H1 (cell line): ENCODE results near the gene C2CD4D. TPM values are rescaled to one million over a fixed set of nuclear protein-coding genes. Genes with fewer than 3 reads are reported as not detected.

Experiments used
- CTCF ChIA-PET: fragments of 300-600 bp; sonication (Branson Sonifier 250); formaldehyde crosslinking; loops from one replicate; lab custom pipeline; 2021; ENCODE audit not compliant: partially characterized antibody; lab: Charles Lee
- POLR2A ChIA-PET: fragments of 300-600 bp; sonication (Branson Sonifier 250); formaldehyde crosslinking; loops from one replicate; lab custom pipeline; 2021; ENCODE audit warnings: inconsistent platforms; ENCODE audit not compliant: partially characterized antibody; lab: Charles Lee
- DNase-seq, 2 experiments: peaks; one replicate each; pipeline versions ENCODE4 v3.0.0 to v3.0.0-alpha.2; 2010 to 2022; ENCODE audit warnings: low spot score in 2 of 2, low read depth in 1 of 2, mixed read lengths in 1 of 2
- FAIRE-seq: peaks from 2 replicates; lab custom pipeline; 2011; peaks lifted over from hg19 to GRCh38; lab: Jason Lieb, UNC
- H2AFZ ChIP-seq: 2 replicates; pipeline ENCODE4 v1.8.1; 2012; ENCODE audit warnings: low read length, inconsistent platforms
- H2AK5ac ChIP-seq: 2 replicates; pipeline ENCODE4 v1.6.1; 2013; ENCODE audit warnings: low read depth, low read length
- H2BK120ac ChIP-seq: replicated peaks from 2 replicates; pipeline ENCODE3; 2013; ENCODE audit warnings: low read depth, low read length, inconsistent platforms
- H2BK12ac ChIP-seq: 2 replicates; pipeline ENCODE4 v1.6.1; 2013; ENCODE audit warnings: low read depth, low read length
- H2BK15ac ChIP-seq: 2 replicates; pipeline ENCODE4 v1.6.1; 2013; ENCODE audit warnings: low read length
- H2BK20ac ChIP-seq: 2 replicates; pipeline ENCODE4 v1.6.1; 2013; ENCODE audit warnings: low read length
- H2BK5ac ChIP-seq: 2 replicates; pipeline ENCODE4 v1.6.1; 2013; ENCODE audit warnings: low read depth, low read length
- H3K14ac ChIP-seq: 2 replicates; pipeline ENCODE4 v1.6.1; 2013; ENCODE audit warnings: inconsistent platforms; ENCODE audit not compliant: insufficient read length
- H3K18ac ChIP-seq: 2 replicates; pipeline ENCODE4 v1.6.1; 2013; ENCODE audit warnings: low read length; ENCODE audit errors: extremely low read depth
- H3K23ac ChIP-seq: 2 replicates; pipeline ENCODE4 v1.6.1; 2013; ENCODE audit warnings: inconsistent platforms; ENCODE audit not compliant: insufficient read length
- H3K23me2 ChIP-seq: 2 replicates; pipeline ENCODE4 v1.6.1; 2013; ENCODE audit warnings: low read depth, low read length
- H3K27ac ChIP-seq: 2 replicates; pipeline ENCODE4 v1.6.1; 2011; ENCODE audit warnings: low read depth, low read length, inconsistent platforms
- H3K27me3 ChIP-seq, 4 experiments: replicated peaks in 1 of 4; 1 replicate in 1 of 4; 2 replicates in 3 of 4; pipeline versions ENCODE4 v1.6.1 to v1.8.1; 2011 to 2013; ENCODE audit warnings: low read length in 3 of 4, mild to moderate bottlenecking in 3 of 4, inconsistent platforms in 2 of 4, mixed read lengths in 2 of 4, moderate library complexity in 1 of 4; ENCODE audit not compliant: control insufficient read depth in 3 of 4, insufficient read depth in 3 of 4; ENCODE audit errors: extremely low read depth in 1 of 4
- H3K36me3 ChIP-seq, 4 experiments: 2 replicates each; pipeline versions ENCODE4 v1.6.1 to v1.8.1; 2011 to 2013; ENCODE audit warnings: mild to moderate bottlenecking in 4 of 4, low read length in 3 of 4, moderate library complexity in 2 of 4, control low read depth in 1 of 4, inconsistent platforms in 1 of 4; ENCODE audit not compliant: insufficient read depth in 4 of 4, control insufficient read depth in 2 of 4
- H3K4ac ChIP-seq: replicated peaks from 2 replicates; pipeline ENCODE3; 2013; ENCODE audit warnings: low read length, low read depth, mixed read lengths, inconsistent platforms; ENCODE audit not compliant: insufficient read length
- H3K4me1 ChIP-seq, 4 experiments: replicated peaks in 1 of 4; 1 replicate in 1 of 4; 2 replicates in 3 of 4; pipeline versions ENCODE4 v1.6.1 to v1.8.1; 2011 to 2013; ENCODE audit warnings: low read length in 3 of 4, inconsistent platforms in 2 of 4, mixed read lengths in 1 of 4; ENCODE audit not compliant: insufficient read depth in 4 of 4, control insufficient read depth in 3 of 4
- H3K4me2 ChIP-seq, 2 experiments: 2 replicates each; pipeline versions ENCODE4 v1.6.1 to v1.8.1; 2011 to 2013; ENCODE audit warnings: low read depth in 2 of 2, low read length in 2 of 2, control low read depth in 1 of 2, inconsistent platforms in 1 of 2, mild to moderate bottlenecking in 1 of 2; ENCODE audit not compliant: insufficient read depth in 1 of 2
- H3K4me3 ChIP-seq, 4 experiments: fragments of 200-600, 300-600 bp in 1 of 4; sonication (generic), shearing (Covaris generic), sonication (Bioruptor Twin) in 1 of 4; 2 replicates each; pipeline versions ENCODE4 v1.5.1 to v1.8.1; 2011 to 2016; ENCODE audit warnings: low read length in 4 of 4, low read depth in 3 of 4, control low read depth in 2 of 4, inconsistent platforms in 2 of 4, mild to moderate bottlenecking in 2 of 4, mixed read lengths in 1 of 4, moderate library complexity in 1 of 4; ENCODE audit not compliant: insufficient read depth in 2 of 4; ENCODE audit errors: extremely low read depth in 1 of 4
- H3K56ac ChIP-seq: replicated peaks from 2 replicates; pipeline ENCODE3; 2013; ENCODE audit warnings: low read depth, mild to moderate bottlenecking, mixed read lengths, low read length, inconsistent platforms; ENCODE audit not compliant: insufficient read length
- H3K79me1 ChIP-seq: 2 replicates; pipeline ENCODE4 v1.6.1; 2013; ENCODE audit warnings: low read depth, low read length, control low read depth
- H3K79me2 ChIP-seq, 2 experiments: 2 replicates each; pipeline versions ENCODE4 v1.6.1 to v1.8.1; 2012 to 2013; ENCODE audit warnings: low read length in 2 of 2, mild to moderate bottlenecking in 2 of 2, inconsistent platforms in 1 of 2; ENCODE audit not compliant: insufficient read depth in 2 of 2, control insufficient read depth in 1 of 2
- H3K9ac ChIP-seq, 4 experiments: replicated peaks in 1 of 4; 1 replicate in 1 of 4; 2 replicates in 3 of 4; pipeline versions ENCODE4 v1.6.1 to v1.8.1; 2011 to 2013; ENCODE audit warnings: low read depth in 3 of 4, low read length in 3 of 4, control low read depth in 2 of 4, mild to moderate bottlenecking in 2 of 4, moderate library complexity in 2 of 4, inconsistent platforms in 1 of 4; ENCODE audit errors: extremely low read depth in 1 of 4
- H3K9me3 ChIP-seq, 2 experiments: 2 replicates each; pipeline versions ENCODE4 v1.6.1 to v1.8.1; 2012 to 2013; ENCODE audit warnings: mild to moderate bottlenecking in 2 of 2, moderate library complexity in 2 of 2, control low read depth in 1 of 2, inconsistent platforms in 1 of 2, low read depth in 1 of 2, low read length in 1 of 2, mixed read lengths in 1 of 2; ENCODE audit not compliant: insufficient read depth in 2 of 2
- H4K20me1 ChIP-seq, 2 experiments: replicated peaks in 1 of 2; 2 replicates each; pipeline versions ENCODE3 to v1.8.1; 2011 to 2013; ENCODE audit warnings: inconsistent platforms in 2 of 2, low read length in 2 of 2, mild to moderate bottlenecking in 1 of 2; ENCODE audit not compliant: insufficient read depth in 2 of 2, control insufficient read depth in 1 of 2
- H4K5ac ChIP-seq: 2 replicates; pipeline ENCODE4 v1.6.1; 2013; ENCODE audit warnings: low read length, low read depth, mixed read lengths, inconsistent platforms; ENCODE audit not compliant: insufficient read length
- H4K8ac ChIP-seq: 2 replicates; pipeline ENCODE4 v1.8.0; 2013; ENCODE audit warnings: mild to moderate bottlenecking, moderate library complexity, low read length, inconsistent platforms; ENCODE audit not compliant: insufficient read depth; ENCODE audit errors: extremely low read depth
- H4K91ac ChIP-seq: replicated peaks from 2 replicates; pipeline ENCODE3; 2013; ENCODE audit warnings: low read length, mixed read lengths, inconsistent platforms; ENCODE audit not compliant: insufficient read length
- GABPA ChIP-seq: IDR thresholded peaks from 2 replicates; pipeline ENCODE4 v1.6.1; 2011; ENCODE audit warnings: mild to moderate bottlenecking, low read length, moderate library complexity, borderline replicate concordance; ENCODE audit not compliant: insufficient read depth
- NRF1 ChIP-seq: IDR thresholded peaks from 2 replicates; pipeline ENCODE4 v1.6.1; 2011; ENCODE audit warnings: mild to moderate bottlenecking, low read depth, low read length, improper control_type of control experiment
- SIRT6 ChIP-seq: IDR thresholded peaks from one replicate; pipeline ENCODE4 v1.7.1; 2012; ENCODE audit warnings: low read length, inconsistent platforms
- TEAD4 ChIP-seq: IDR thresholded peaks from 2 replicates; pipeline ENCODE4 v1.6.1; 2012; ENCODE audit warnings: low read depth, low read length, inconsistent platforms, mixed read lengths
- WGBS, 2 experiments: shearing (Covaris generic) in 1 of 2; methylation state at CpG; one replicate each; pipeline versions ENCODE4 v1.1.6 to v1.1.7; 2013 to 2015; ENCODE audit warnings: low lambda C conversion rate in 2 of 2, mixed read lengths in 2 of 2, inconsistent platforms in 1 of 2, low coverage in 1 of 2, missing lambda C conversion rate in 1 of 2; ENCODE audit not compliant: insufficient replicate concordance in 2 of 2, insufficient coverage in 1 of 2, insufficient read length in 1 of 2; ENCODE audit errors: extremely low coverage in 1 of 2, missing lambda C conversion rate in 1 of 2; 5-methylcytosine and 5-hydroxymethylcytosine counted together
- polyA plus RNA-seq, 7 experiments: library from polyadenylated mRNA; depleted of rRNA in 3 of 7; stranded (reverse) in 5 of 7; unstranded in 2 of 7; fragments of >200 nt in 5 of 7; fragments of 200-250 nt in 2 of 7; gene quantifications; 1 replicate in 5 of 7; 2 replicates in 1 of 7; 4 replicates in 1 of 7; pipeline versions ENCODE4 v1.2.1 to v1.2.3, GENCODE V29; 2011 to 2013; ENCODE audit warnings: missing spikeins in 2 of 7, mixed read lengths in 2 of 7
- total RNA-seq: library from RNA; stranded (reverse); fragmentation: NEBNext Ultra II Directional; extraction: Animal tissue kit (Norgen Biotek cat#: 25700); gene quantifications from 2 replicates; pipeline ENCODE4 v1.2.1, GENCODE V29; 2021
- TF ChIP-seq, protein P1 (sequence below): IDR thresholded peaks from 2 replicates; pipeline ENCODE4 v1.6.1; 2012; ENCODE audit warnings: inconsistent platforms

The C2CD4D gene
- total and polyA plus RNA-seq, 2 of the 8 experiments (the other 6 are each of a cell fraction or from before 2014, with no cell fraction given): 0.41 to 0.71 TPM

- H3K27me3 ChIP-seq: peaks cover 22 to 60% (median 51%) of the 10 kb centered on the region in 4 experiments
- FAIRE-seq (no peak), DNase-seq (peak in 1 of 2 experiments; percentile 22)
- H3K4me1 ChIP-seq: peaks cover 8 to 16% (median 12%) of the 10 kb centered on the region in 4 experiments
- H3K4ac ChIP-seq: no peak overlapping the region
- no peak overlapping the region for H3K18ac ChIP-seq
- no peaks in the 10 kb centered on the region for H3K36me3 ChIP-seq
- no peak overlapping the region for H2BK15ac ChIP-seq
- ChIA-PET CTCF (interaction anchor here (0.9 to 2.2 kb wide), 11 partner anchors 11 to 144 kb away, joined by 3 to 8 read pairs (median 3); partner anchors contain the start of gene RIIAD1), POLR2A (interaction anchor here (2.0 kb wide), 1 partner anchor 13 kb away, joined by 4 read pairs; no protein-coding TSS in a partner anchor)
- H3K56ac ChIP-seq: no peak overlapping the region
- no peaks in the 10 kb centered on the region for H3K79me1 ChIP-seq
- WGBS, 2 experiments: 88% methylated on average over 6 of the region's 6 CpGs; no CpG with 5 or more reads in 1 of the 2 experiments
- no peak overlapping the region for H4K91ac ChIP-seq
- H4K20me1 ChIP-seq: peaks cover 4 to 8% of the 10 kb centered on the region in 2 experiments
- no peak overlapping the region for H3K14ac ChIP-seq
- no peak overlapping the region for H4K5ac ChIP-seq
- H3K23ac ChIP-seq: no peak overlapping the region
- H3K9ac ChIP-seq: no peak overlapping the region
- H2BK5ac ChIP-seq: no peak overlapping the region
- no peaks in the 10 kb centered on the region for H3K79me2 ChIP-seq
- H3K23me2 ChIP-seq: peaks cover 2% of the 10 kb centered on the region; the same call in 1 of the 2 replicates
- no peak overlapping the region for H2AK5ac ChIP-seq
- H3K4me3 ChIP-seq: no peak overlapping the region
- no peak overlapping the region for H2BK20ac ChIP-seq
- H3K9me3 ChIP-seq: no peaks in the 10 kb centered on the region
- no peak overlapping the region for H3K4me2 ChIP-seq
- H2BK12ac ChIP-seq: no peak overlapping the region
- H3K27ac ChIP-seq: no peak overlapping the region
- no peak overlapping the region for H2BK120ac ChIP-seq
- H2AFZ ChIP-seq: no peak overlapping the region
- no peak overlapping the region for H4K8ac ChIP-seq
- TF ChIP-seq TEAD4: no peak
- TF ChIP-seq, protein P1, sequence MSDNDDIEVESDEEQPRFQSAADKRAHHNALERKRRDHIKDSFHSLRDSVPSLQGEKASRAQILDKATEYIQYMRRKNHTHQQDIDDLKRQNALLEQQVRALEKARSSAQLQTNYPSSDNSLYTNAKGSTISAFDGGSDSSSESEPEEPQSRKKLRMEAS: no peak
- no peak for TF ChIP-seq SIRT6
- no peak for TF ChIP-seq NRF1
- TF ChIP-seq GABPA: no peak
Observed at GRCh38 chr1:151858886-151859665, 19.5 kb upstream of the C2CD4D start.
